ENCODE measurements around the gene WASHC4. TPM values are rescaled to one million over a fixed set of nuclear protein-coding genes. Genes with fewer than 3 reads are reported as not detected.
A peak's percentile ranks its signal among the peaks of the same experiment; 100 is the strongest.
"Not testable (repeated sequence)": the region's sequence is repeated elsewhere in the genome, so short reads cannot be mapped to it uniquely, and the experiment has no call there.

The WASHC4 gene
- total RNA-seq, 1 donor from 2014 or later: 50.9 TPM

- H3K4me1 Mint-ChIP-seq: peaks cover 7% of the 10 kb centered on the region
- peak overlapping the region; percentile 18 for H3K4me3 Mint-ChIP-seq
- peaks cover 7% of the 10 kb centered on the region for H3K9me3 Mint-ChIP-seq
- H3K27me3 Mint-ChIP-seq (ENCODE audit: low read depth): peaks cover 26% of the 10 kb centered on the region
- H3K27ac Mint-ChIP-seq: no peak overlapping the region
- H3K36me3 Mint-ChIP-seq: peaks cover 5% of the 10 kb centered on the region
- no peak for DNase-seq (ENCODE audit: low spot score in 2 of 2, unreplicated experiment in 2 of 2)
- no peak for TF ChIP-seq CTCF (IDR thresholded peaks at IDR 0.05; ENCODE audit: unreplicated experiment)
Observed at GRCh38 chr12:105085501-105085900, 22.0 kb upstream of the WASHC4 start.

GRCh38 chr12:105089817-105090216 is 17.7 kb upstream of the WASHC4 start:
- H3K36me3 Mint-ChIP-seq: peaks cover 9% of the 10 kb centered on the region
- H3K9me3 Mint-ChIP-seq: peaks cover 12% of the 10 kb centered on the region
- H3K4me1 Mint-ChIP-seq: peaks cover 12% of the 10 kb centered on the region
- H3K27me3 Mint-ChIP-seq (ENCODE audit: low read depth): peaks cover 21% of the 10 kb centered on the region
- no peak for TF ChIP-seq CTCF (IDR thresholded peaks at IDR 0.05; ENCODE audit: unreplicated experiment)
- H3K27ac Mint-ChIP-seq: no peak overlapping the region
- H3K4me3 Mint-ChIP-seq: no peak overlapping the region
- DNase-seq (ENCODE audit: low spot score in 2 of 2, unreplicated experiment in 2 of 2): no peak

GRCh38 chr12:105090361-105090760 is 17.2 kb upstream of the WASHC4 start:
- Mint-ChIP-seq H3K27me3 (ENCODE audit: low read depth) (peaks cover 20% of the 10 kb centered on the region), H3K4me3 (no peak overlapping the region), H3K4me1 (peaks cover 12% of the 10 kb centered on the region), H3K36me3 (peaks cover 9% of the 10 kb centered on the region), H3K27ac (no peak overlapping the region), H3K9me3 (peaks cover 16% of the 10 kb centered on the region)
- no peak for DNase-seq (ENCODE audit: low spot score in 2 of 2, unreplicated experiment in 2 of 2)
- TF ChIP-seq CTCF (IDR thresholded peaks at IDR 0.05; ENCODE audit: unreplicated experiment): no peak

- Mint-ChIP-seq H3K27ac (no peak overlapping the region), H3K27me3 (ENCODE audit: low read depth) (peaks cover 17% of the 10 kb centered on the region), H3K36me3 (peaks cover 8% of the 10 kb centered on the region), H3K4me3 (peak overlapping the region; percentile 65), H3K4me1 (peaks cover 12% of the 10 kb centered on the region), H3K9me3 (peaks cover 19% of the 10 kb centered on the region)
- no peak for DNase-seq (ENCODE audit: low spot score in 2 of 2, unreplicated experiment in 2 of 2)
- TF ChIP-seq CTCF (IDR thresholded peaks at IDR 0.05; ENCODE audit: unreplicated experiment): no peak
Observed at GRCh38 chr12:105091476-105092206, 15.9 kb upstream of the WASHC4 start.

- no peak for TF ChIP-seq CTCF (IDR thresholded peaks at IDR 0.05; ENCODE audit: unreplicated experiment)
- peaks cover 12% of the 10 kb centered on the region for H3K4me1 Mint-ChIP-seq
- no peak for DNase-seq (ENCODE audit: low spot score in 2 of 2, unreplicated experiment in 2 of 2)
- H3K27ac Mint-ChIP-seq: peak overlapping the region; percentile 30
- peaks cover 17% of the 10 kb centered on the region for H3K27me3 Mint-ChIP-seq (ENCODE audit: low read depth)
- peak overlapping the region; percentile 65 for H3K4me3 Mint-ChIP-seq
- peaks cover 19% of the 10 kb centered on the region for H3K9me3 Mint-ChIP-seq
- H3K36me3 Mint-ChIP-seq: peaks cover 8% of the 10 kb centered on the region
Observed at GRCh38 chr12:105092336-105092735, 15.2 kb upstream of the WASHC4 start.

GRCh38 chr12:105095338-105095737 is 12.2 kb upstream of the WASHC4 start:
- not testable (repeated sequence) for H3K4me3 Mint-ChIP-seq; H3K27ac Mint-ChIP-seq; H3K36me3 Mint-ChIP-seq; DNase-seq (ENCODE audit: low spot score in 2 of 2, unreplicated experiment in 2 of 2)
- H3K9me3 Mint-ChIP-seq: peaks cover 31% of the 10 kb centered on the region
- H3K4me1 Mint-ChIP-seq: peaks cover 12% of the 10 kb centered on the region
- peaks cover 17% of the 10 kb centered on the region for H3K27me3 Mint-ChIP-seq (ENCODE audit: low read depth)

Measured in mesothelial cell of epicardium (in vitro differentiated cells).